ENCODE data around the gene PLCB4.
A peak's percentile ranks its signal among the peaks of the same experiment; 100 is the strongest.

PLCB4 gene

DNA sequence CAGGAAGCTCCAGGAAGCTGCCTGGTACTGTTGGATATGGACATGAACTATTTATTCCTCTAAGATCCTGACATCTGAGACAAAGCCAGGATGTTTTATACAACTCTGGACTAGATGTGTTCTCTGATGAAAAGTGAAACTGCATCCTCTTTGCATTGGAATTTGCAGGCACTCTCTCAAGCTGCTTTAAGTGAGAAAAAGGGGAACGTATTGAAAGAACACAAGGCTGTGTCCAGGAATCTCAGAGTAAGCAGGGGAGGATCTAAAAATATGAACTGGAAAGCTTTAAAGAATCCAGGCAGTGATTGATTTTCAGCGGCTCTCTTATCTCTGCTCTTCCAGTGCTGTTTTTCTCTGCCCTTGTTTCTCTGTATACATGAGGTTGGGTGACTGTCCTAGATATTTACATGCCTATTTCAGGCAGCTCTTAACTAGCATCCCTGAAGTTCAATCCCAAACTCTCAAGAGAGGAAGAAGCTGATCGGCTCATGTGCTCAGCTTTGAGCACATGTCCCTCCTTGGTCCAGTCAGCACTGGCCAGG lies 193.8 kb downstream of the PLCB4 start:
- no peak for TF ChIP-seq JUND (IDR thresholded peaks at IDR 0.05; ENCODE audit: low read depth)
- DNase-seq (ENCODE audit: low read depth in 1 of 2, low spot score in 1 of 2): no peak
- in situ Hi-C loops (cut with HindIII; ENCODE audit: low pct_unique_long_range_greater_than_20kb, low sequenced_read_pairs): no loop called here

DNA sequence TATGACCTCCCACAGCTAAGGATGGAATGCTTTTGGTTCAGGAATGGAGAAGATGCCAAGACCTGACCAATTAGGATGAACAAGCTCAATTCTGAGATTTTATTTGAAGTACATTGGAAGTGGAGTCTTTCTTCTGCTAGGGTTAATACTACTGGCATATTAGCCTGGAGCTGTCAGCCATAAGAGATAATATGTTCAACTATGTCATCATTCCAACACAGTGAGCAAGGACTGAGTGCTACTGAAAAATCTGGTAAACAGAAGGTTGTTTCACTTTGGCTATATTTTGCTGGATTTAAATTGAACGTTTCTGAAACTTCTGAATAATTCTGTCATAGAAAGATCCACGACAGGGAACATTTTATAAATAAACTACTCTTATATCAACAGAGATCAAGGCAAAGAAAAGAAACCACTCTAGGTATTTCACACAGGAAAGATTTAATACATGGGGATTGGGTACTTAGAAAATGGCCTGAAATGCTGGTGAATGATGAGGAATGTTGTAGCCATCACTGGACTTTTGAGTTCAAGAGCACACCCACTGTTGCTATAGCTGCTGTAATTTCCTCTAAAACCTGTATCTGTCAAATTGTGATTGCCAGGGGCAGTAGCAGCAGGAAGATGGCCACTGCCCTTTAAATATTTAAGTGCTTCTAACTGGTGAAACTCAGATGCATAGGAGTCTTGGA lies 200.5 kb downstream of the PLCB4 start:
- no peak for DNase-seq (ENCODE audit: low read depth in 1 of 2, low spot score in 1 of 2)
- in situ Hi-C loops (cut with HindIII; ENCODE audit: low pct_unique_long_range_greater_than_20kb, low sequenced_read_pairs): no loop called here
- TF ChIP-seq JUND (IDR thresholded peaks at IDR 0.05; ENCODE audit: low read depth): no peak

DNA sequence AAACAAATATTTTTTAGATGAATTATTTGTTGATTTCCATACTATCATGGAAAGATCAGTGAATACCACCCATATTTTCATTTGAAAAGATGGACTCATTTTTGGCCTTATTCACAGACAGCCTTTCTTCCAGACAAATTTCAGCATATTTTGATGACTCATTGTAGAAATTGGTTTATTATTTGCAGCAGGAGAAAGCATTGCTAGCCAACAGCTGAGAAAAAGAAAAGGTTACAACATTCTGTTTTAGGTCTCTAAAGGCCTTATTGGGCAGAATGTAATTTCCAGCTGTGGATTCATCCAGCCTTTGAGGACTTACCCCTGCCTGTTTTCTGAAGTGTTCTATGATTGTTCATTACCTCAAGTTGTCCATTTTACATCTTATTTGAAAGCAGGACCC lies 201.9 kb downstream of the PLCB4 start:
- in situ Hi-C loops (cut with HindIII; ENCODE audit: low pct_unique_long_range_greater_than_20kb, low sequenced_read_pairs): no loop called here
- DNase-seq (ENCODE audit: low read depth in 1 of 2, low spot score in 1 of 2): no peak
- no peak for TF ChIP-seq JUND (IDR thresholded peaks at IDR 0.05; ENCODE audit: low read depth)

DNA sequence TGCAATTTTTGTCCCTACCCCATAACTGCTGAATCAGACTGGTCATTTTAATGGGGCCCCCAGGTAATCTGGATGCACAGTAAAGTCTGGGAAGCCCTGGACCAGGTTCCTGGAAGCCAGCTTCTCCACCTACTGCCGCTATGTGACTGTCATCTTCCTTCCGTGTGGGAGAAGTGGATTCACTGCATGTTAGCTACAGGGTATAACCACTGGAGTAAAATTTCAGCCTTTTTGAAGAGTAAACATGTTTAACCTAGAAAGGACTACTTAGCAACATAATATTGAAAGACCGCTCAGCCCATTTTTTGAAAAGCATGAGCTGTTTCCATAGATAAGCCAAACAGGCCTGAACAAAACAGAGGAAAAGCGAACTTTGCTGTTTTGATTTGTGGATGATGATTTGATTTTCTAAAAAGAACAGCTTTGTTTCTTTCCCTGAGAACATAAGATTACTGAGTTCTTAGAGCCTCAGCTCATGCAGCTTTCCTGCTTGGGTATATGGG lies 208.1 kb downstream of the PLCB4 start:
- TF ChIP-seq JUND (IDR thresholded peaks at IDR 0.05; ENCODE audit: low read depth): no peak
- in situ Hi-C loops (cut with HindIII; ENCODE audit: low pct_unique_long_range_greater_than_20kb, low sequenced_read_pairs): no loop called here
- DNase-seq (ENCODE audit: low read depth in 1 of 2, low spot score in 1 of 2): no peak

DNA sequence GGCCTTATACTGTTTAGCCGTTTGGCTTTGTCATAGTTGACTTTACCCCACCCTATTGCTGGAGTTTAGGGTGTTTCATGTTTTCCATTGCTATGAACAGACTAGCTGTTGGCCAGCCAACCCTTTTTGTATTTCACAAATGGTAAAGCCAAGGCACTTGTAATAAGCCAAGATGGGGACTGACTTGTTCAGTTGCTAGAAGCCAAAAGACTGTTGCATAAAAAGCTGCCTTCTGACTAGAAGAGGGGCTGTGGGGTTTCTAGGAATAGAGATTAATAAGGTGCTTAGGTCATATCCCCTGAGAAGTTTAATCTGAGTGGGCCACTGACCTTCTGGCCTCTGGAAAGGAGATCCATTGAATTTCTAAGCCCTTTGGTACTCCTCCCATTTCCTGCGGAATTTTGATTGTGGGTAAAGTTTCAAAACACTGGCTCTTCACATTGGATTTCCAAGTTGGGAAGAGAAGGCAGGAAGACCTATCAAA lies 211.1 kb downstream of the PLCB4 start:
- no peak for DNase-seq (ENCODE audit: low read depth in 1 of 2, low spot score in 1 of 2)
- TF ChIP-seq JUND (IDR thresholded peaks at IDR 0.05; ENCODE audit: low read depth): no peak
- in situ Hi-C loops (cut with HindIII; ENCODE audit: low pct_unique_long_range_greater_than_20kb, low sequenced_read_pairs): no loop called here

DNA sequence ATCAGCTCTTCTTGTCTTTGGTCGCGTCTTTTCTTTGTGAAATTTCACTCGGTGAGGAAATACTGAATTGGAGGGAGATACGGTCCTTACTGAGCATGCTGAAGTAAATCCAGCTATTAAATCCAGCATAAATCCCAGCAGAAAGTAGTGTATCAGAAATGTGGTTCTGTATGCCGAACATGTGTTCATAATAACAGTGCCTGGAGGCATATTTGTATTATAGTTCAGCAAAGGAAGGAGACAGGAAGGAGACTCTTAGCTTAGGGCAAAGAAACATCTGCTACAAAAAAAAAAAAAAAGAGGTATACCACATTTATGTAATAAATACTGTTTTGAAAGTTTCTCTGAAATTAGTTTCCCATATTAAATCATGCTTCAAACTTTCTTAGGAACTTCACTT lies 211.8 kb downstream of the PLCB4 start:
- DNase-seq (ENCODE audit: low read depth in 1 of 2, low spot score in 1 of 2): no peak
- in situ Hi-C loops (cut with HindIII; ENCODE audit: low pct_unique_long_range_greater_than_20kb, low sequenced_read_pairs): no loop called here
- no peak for TF ChIP-seq JUND (IDR thresholded peaks at IDR 0.05; ENCODE audit: low read depth)

DNA sequence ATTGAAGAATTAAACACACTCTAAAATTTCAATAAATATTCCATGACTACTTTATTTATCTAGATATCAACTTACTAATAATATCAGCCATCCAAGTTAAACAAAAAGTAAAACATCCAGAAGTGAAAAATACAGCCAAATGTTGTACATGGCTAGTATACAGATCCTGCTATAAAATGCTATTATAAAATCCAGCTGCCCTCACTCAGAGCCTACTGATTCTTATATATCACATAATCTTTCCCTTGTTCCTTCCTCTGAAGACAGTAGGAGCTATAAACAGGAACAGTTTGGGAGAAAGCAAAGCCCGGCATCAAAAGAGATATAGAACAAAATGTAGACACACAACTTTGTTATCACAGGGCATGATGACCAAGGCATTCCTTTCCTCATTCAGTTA lies 212.9 kb downstream of the PLCB4 start:
- no peak for DNase-seq (ENCODE audit: low read depth in 1 of 2, low spot score in 1 of 2)
- TF ChIP-seq JUND (IDR thresholded peaks at IDR 0.05; ENCODE audit: low read depth): no peak
- in situ Hi-C loops (cut with HindIII; ENCODE audit: low pct_unique_long_range_greater_than_20kb, low sequenced_read_pairs): no loop called here

DNA sequence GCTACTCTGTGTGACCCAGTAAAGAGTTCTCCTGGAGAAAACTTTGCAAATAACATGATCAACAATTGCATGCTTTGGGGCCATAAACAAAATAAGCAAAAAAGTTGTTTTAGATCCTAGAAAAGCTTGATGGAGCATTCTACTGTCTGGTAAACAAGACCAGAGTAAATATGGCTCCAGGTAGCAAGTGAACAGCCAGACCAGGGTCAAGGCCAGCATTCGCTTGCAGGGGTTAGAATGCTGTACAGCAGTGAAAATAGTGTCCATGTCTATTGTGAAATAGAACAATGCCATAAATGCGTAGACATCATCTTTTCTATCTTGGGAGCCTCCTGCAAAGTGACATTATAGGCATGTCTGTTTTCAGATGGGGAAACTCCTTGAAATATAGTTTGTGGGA lies 216.7 kb downstream of the PLCB4 start:
- DNase-seq (ENCODE audit: low read depth in 1 of 2, low spot score in 1 of 2): no peak
- no peak for TF ChIP-seq JUND (IDR thresholded peaks at IDR 0.05; ENCODE audit: low read depth)
- in situ Hi-C loops (cut with HindIII; ENCODE audit: low pct_unique_long_range_greater_than_20kb, low sequenced_read_pairs): no loop called here

DNA sequence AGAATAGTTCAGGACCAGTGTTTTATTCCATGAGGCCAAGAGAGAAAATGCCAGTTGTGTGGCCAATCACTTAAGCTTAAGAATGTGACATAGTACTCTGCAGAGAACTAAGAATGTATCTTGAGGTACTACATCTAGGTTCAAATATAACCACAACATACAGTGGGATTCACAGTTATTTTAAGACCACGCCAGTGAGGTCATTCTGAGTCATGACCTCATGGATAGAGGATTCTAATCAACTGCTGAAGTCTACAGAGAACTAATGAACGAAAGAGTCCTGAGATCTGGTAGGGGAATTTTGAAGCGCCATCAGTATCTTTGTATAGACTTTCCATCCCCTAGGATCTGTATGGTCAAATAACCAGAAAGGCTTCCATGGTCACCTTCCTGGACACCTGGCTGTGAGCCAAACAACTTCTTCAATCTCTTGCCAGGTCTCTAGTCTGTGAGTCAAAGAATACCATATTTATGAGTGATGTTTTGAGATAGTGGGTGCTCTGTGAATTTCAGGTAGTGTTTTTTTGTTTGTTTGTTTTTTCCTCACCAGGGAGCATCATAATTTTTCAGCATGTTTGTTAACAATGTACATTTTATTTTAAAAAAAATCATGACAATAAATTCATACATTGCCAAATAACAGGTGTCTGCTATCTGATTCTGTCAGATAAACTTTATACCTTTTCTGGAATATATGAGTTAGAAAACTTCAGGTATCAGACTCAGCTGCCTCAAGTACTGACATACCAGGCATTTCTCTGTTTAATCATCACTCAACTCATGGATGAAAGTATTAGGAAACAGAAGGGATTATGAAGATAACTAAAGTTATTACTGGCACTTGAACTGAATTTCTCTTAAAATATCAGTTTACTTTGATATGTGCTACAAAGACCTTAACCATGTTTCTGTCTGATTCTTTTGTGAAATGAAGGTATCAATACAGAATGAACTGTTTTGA lies 217.9 kb downstream of the PLCB4 start:
- no peak for TF ChIP-seq JUND (IDR thresholded peaks at IDR 0.05; ENCODE audit: low read depth)

DNA sequence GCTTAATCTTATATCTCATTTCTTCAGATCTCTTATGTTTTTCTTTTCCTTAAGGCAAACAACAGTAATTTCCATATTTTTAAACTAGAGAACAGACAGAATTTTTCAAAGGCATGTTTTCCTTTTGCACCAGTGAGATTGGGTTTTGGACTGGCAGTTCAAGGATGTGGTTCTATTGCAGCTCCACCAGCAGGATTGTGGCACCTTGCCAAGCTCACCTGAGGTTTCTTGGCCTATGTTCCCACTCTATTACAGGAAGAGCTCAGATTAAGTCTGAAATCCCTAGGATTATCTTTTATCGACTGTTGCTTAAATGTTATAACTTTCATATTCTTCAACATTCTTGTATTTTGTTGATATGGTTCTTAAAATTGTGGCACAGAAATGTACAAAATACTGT lies 218.9 kb downstream of the PLCB4 start:
- DNase-seq (ENCODE audit: low read depth in 1 of 2, low spot score in 1 of 2): peak in 1 of 2 experiments; percentile 16
- no peak for TF ChIP-seq JUND (IDR thresholded peaks at IDR 0.05; ENCODE audit: low read depth)
- in situ Hi-C loops (cut with HindIII; ENCODE audit: low pct_unique_long_range_greater_than_20kb, low sequenced_read_pairs): no loop called here

More for the DNA sequence above, 217.9 kb downstream of the PLCB4 start:
- DNase-seq (ENCODE audit: low read depth in 1 of 2, low spot score in 1 of 2): no peak
- in situ Hi-C loops (cut with HindIII; ENCODE audit: low pct_unique_long_range_greater_than_20kb, low sequenced_read_pairs): no loop called here

DNA sequence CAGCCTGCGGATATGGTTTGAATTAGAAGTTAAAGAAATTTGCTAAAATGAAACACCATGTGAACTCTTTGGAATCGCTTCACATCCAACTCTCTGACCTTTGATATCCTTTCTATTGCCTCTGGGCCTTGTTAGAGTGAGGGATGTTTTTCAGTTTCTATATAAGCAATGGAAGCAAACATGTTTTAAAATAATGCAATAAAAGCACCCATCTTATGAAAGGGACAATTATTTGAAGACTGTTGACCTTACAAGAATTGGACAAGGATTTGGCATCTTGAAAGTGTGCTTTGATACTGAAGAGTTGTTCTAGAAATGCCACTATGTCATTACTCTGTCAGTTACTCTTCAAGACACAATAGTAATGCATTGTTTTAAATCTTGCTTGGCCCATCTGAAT lies 221.4 kb downstream of the PLCB4 start:
- in situ Hi-C loops (cut with HindIII; ENCODE audit: low pct_unique_long_range_greater_than_20kb, low sequenced_read_pairs): no loop called here

DNA sequence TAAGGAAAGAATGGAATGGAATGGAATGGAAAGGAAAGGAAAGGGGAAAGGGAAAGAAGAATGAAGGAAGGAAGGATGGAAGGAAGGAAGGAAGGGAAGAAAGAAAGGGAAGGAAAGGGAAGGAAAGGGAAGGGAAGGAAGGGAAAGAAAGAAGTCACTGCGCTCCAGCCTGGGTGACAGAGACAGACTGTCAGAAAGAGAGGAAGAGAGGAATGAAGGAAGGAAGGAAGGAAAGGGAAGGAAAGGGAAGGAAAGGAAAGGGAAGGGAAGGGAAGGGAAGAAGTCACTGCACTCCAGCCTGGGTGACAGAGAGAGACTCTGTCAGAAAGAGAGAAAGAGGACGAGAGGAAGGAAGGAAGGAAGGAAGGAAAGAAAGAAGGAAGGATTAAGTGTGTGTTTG lies 224.3 kb downstream of the PLCB4 start:
- no peak for TF ChIP-seq JUND (IDR thresholded peaks at IDR 0.05; ENCODE audit: low read depth)
- in situ Hi-C loops (cut with HindIII; ENCODE audit: low pct_unique_long_range_greater_than_20kb, low sequenced_read_pairs): no loop called here
- no peak for DNase-seq (ENCODE audit: low read depth in 1 of 2, low spot score in 1 of 2)

More for the DNA sequence above, 221.4 kb downstream of the PLCB4 start:
- DNase-seq (ENCODE audit: low read depth in 1 of 2, low spot score in 1 of 2): no peak
- TF ChIP-seq JUND (IDR thresholded peaks at IDR 0.05; ENCODE audit: low read depth): no peak
